HCT116 (cell line): ENCODE results near the gene THSD7B. TPM values are rescaled to one million over a fixed set of nuclear protein-coding genes. Genes with fewer than 3 reads are reported as not detected.

Source experiments
- ATAC-seq: fragments of 200-7000 bp; cut with Tn5 transposase; 2 replicates; pipeline ENCODE4 v1.9.1; 2020; ENCODE audit warnings: mild to moderate bottlenecking, moderate library complexity
- BruUV-seq: library from RNA; stranded (reverse); fragments of 400-500 nt; replicated peaks from 2 replicates; lab custom pipeline; 2021; lab: Mats Ljungman, UMichigan
- CTCF ChIA-PET: fragments of 300-600 bp; sonication (Branson Sonifier 250); formaldehyde crosslinking; loops from one replicate; lab custom pipeline; 2021; ENCODE audit warnings: antibody characterized with exemption; lab: Charles Lee
- POLR2A ChIA-PET: fragments of 300-600, 350-600 bp; sonication (Branson Sonifier 250); formaldehyde crosslinking; loops from one replicate; lab custom pipeline; 2021; ENCODE audit warnings: antibody characterized with exemption; lab: Charles Lee
- RAD21 ChIA-PET, 2 experiments: fragments of 300-600 bp; sonication (Branson Sonifier 250); formaldehyde crosslinking; loops; one replicate each; lab custom pipeline; 2023; ENCODE audit warnings: low total read pairs in 2 of 2; ENCODE audit not compliant: uncharacterized antibody in 2 of 2, unreplicated experiment in 2 of 2, low non-redundant PET in 1 of 2; lab: Charles Lee
- DNase-seq: peaks from one replicate; pipeline ENCODE4 v3.0.0-alpha.2; 2010; ENCODE audit warnings: low read depth, low spot score
- H2AFZ ChIP-seq: fragments of 200-600 bp; shearing (Covaris generic), sonication (generic); 2 replicates; pipeline ENCODE4 v1.6.1; 2017; ENCODE audit warnings: low read depth, mixed run types, mixed read lengths, antibody characterized with exemption, low read length; ENCODE audit not compliant: poor library complexity, severe bottlenecking
- H3K27ac ChIP-seq: 2 replicates; pipeline ENCODE4 v1.5.1; 2012; ENCODE audit warnings: low read depth, low read length
- H3K27me3 ChIP-seq: fragments of 200-600 bp; sonication (generic); 2 replicates; pipeline ENCODE4 v1.6.1; 2016; ENCODE audit warnings: mixed run types, low read length, mixed read lengths; ENCODE audit not compliant: insufficient read depth
- H3K36me3 ChIP-seq, 2 experiments: fragments of 200-500 bp in 1 of 2; fragments of 200-600 bp in 1 of 2; sonication (Bioruptor generic) in 1 of 2; sonication (generic) in 1 of 2; 2 replicates each; pipeline versions ENCODE4 v1.5.1 to v1.6.1; 2014 to 2016; ENCODE audit warnings: low read length in 2 of 2, inconsistent platforms in 1 of 2, mixed read lengths in 1 of 2, mixed run types in 1 of 2; ENCODE audit not compliant: insufficient read depth in 2 of 2, control insufficient read depth in 1 of 2
- H3K4me1 ChIP-seq, 2 experiments: fragments of 200-600 bp in 1 of 2; sonication (generic) in 1 of 2; 2 replicates each; pipeline versions ENCODE4 v1.5.1 to v1.6.1; 2012 to 2017; ENCODE audit warnings: low read length in 2 of 2, inconsistent platforms in 1 of 2, mild to moderate bottlenecking in 1 of 2, mixed read lengths in 1 of 2, mixed run types in 1 of 2, moderate library complexity in 1 of 2; ENCODE audit not compliant: insufficient read depth in 2 of 2, control insufficient read depth in 1 of 2
- H3K4me2 ChIP-seq: fragments of 200-600 bp; sonication (generic); 2 replicates; pipeline ENCODE4 v1.6.1; 2017; ENCODE audit warnings: mixed run types, low read length, mixed read lengths
- H3K4me3 ChIP-seq, 2 experiments: fragments of 200-600 bp in 1 of 2; sonication (generic) in 1 of 2; replicated peaks in 1 of 2; 2 replicates each; pipeline ENCODE4 v1.5.1; 2011 to 2016; ENCODE audit warnings: low read length in 2 of 2, control low read depth in 1 of 2, low read depth in 1 of 2, mild to moderate bottlenecking in 1 of 2, mixed read lengths in 1 of 2, mixed run types in 1 of 2
- H3K79me2 ChIP-seq: fragments of 200-600 bp; sonication (generic); 2 replicates; pipeline ENCODE4 v1.6.1; 2017; ENCODE audit warnings: mild to moderate bottlenecking, mixed run types, low read length, moderate library complexity, mixed read lengths; ENCODE audit not compliant: insufficient read depth
- H3K9ac ChIP-seq: fragments of 200-600 bp; sonication (generic); 2 replicates; pipeline ENCODE4 v1.6.1; 2016; ENCODE audit warnings: low read length, mixed read lengths
- H3K9me2 ChIP-seq: fragments of 200-600 bp; sonication (generic), shearing (Covaris generic); 2 replicates; pipeline ENCODE4 v1.6.1; 2017; ENCODE audit warnings: mixed run types, mild to moderate bottlenecking, moderate library complexity; ENCODE audit not compliant: insufficient read depth
- H3K9me3 ChIP-seq, 2 experiments: fragments of 200-500 bp in 1 of 2; fragments of 200-600 bp in 1 of 2; sonication (Bioruptor generic) in 1 of 2; sonication (generic) in 1 of 2; 2 replicates each; pipeline ENCODE4 v1.6.1; 2014 to 2017; ENCODE audit warnings: low read length in 2 of 2, mixed read lengths in 2 of 2, inconsistent platforms in 1 of 2, low read depth in 1 of 2, mild to moderate bottlenecking in 1 of 2, mixed run types in 1 of 2, moderate library complexity in 1 of 2; ENCODE audit not compliant: control insufficient read depth in 1 of 2, insufficient read depth in 1 of 2
- H4K20me1 ChIP-seq: fragments of 200-600 bp; sonication (generic), shearing (Covaris generic); 2 replicates; pipeline ENCODE4 v1.6.1; 2017; ENCODE audit warnings: mixed run types, mild to moderate bottlenecking, moderate library complexity; ENCODE audit not compliant: insufficient read depth
- CTCF ChIP-seq, 3 experiments: fragments of 200-600 bp in 1 of 3; sonication (generic) in 1 of 3; IDR thresholded peaks in 2 of 3; conservative IDR thresholded peaks in 1 of 3; 2 replicates each; pipeline ENCODE4 v1.5.1; 2012 to 2017; ENCODE audit warnings: low read depth in 2 of 3, low read length in 2 of 3, antibody characterized with exemption in 1 of 3, borderline replicate concordance in 1 of 3, control low read depth in 1 of 3, mild to moderate bottlenecking in 1 of 3, mixed read lengths in 1 of 3, mixed run types in 1 of 3, moderate library complexity in 1 of 3; ENCODE audit not compliant: insufficient read depth in 1 of 3
- EZH2 ChIP-seq: fragments of 200-600 bp; sonication (generic); IDR thresholded peaks from 2 replicates; pipeline ENCODE4 v1.6.1; 2017; ENCODE audit warnings: antibody characterized with exemption, mixed run types
- FOSL1 ChIP-seq: IDR thresholded peaks from 2 replicates; pipeline ENCODE4 v1.6.1; 2012; ENCODE audit warnings: low read depth
- JUND ChIP-seq: IDR thresholded peaks from 2 replicates; pipeline ENCODE4 v1.6.1; 2012
- POLR2A ChIP-seq: IDR thresholded peaks from 2 replicates; pipeline ENCODE4 v1.7.0; 2011; ENCODE audit warnings: borderline replicate concordance; ENCODE audit not compliant: insufficient read depth, insufficient read length; ENCODE audit errors: extremely low read depth
- RAD21 ChIP-seq: IDR thresholded peaks from 2 replicates; pipeline ENCODE4 v1.6.1; 2012; ENCODE audit warnings: low read depth, mild to moderate bottlenecking
- SIN3A ChIP-seq: IDR thresholded peaks from 2 replicates; pipeline ENCODE4 v1.6.1; 2012; ENCODE audit warnings: low read depth
- SRF ChIP-seq: IDR thresholded peaks from 2 replicates; pipeline ENCODE4 v1.6.1; 2012; ENCODE audit warnings: low read depth
- YY1 ChIP-seq: IDR thresholded peaks from 2 replicates; pipeline ENCODE4 v1.6.1; 2011; ENCODE audit warnings: low read length, low read depth, moderate library complexity, mild to moderate bottlenecking; ENCODE audit not compliant: insufficient replicate concordance; ENCODE audit errors: extremely low read depth
- ZNF274 ChIP-seq: fragments of 200-500 bp; sonication (Bioruptor generic); IDR thresholded peaks from 2 replicates; pipeline ENCODE4 v1.6.1; 2014; ENCODE audit warnings: mild to moderate bottlenecking, low read depth, low read length, inconsistent platforms
- intact Hi-C: fragments of 100-400 bp; cut with micrococcal nuclease; formaldehyde crosslinking; loops from 2 replicates; pipeline ENCODE4 v1.10.0; 2022
- total RNA-seq: library from RNA; stranded (reverse); gene quantifications from one replicate; pipeline ENCODE4 v1.2.1, GENCODE V29; 2021; ENCODE audit not compliant: unreplicated experiment

THSD7B gene
- total RNA-seq, 1 experiment from 2014 or later = not detected

- TF ChIP-seq SRF (no peak), ZNF274 (no peak), JUND (no peak)
Observed at GRCh38 chr2:137449454-137449853, 684.1 kb downstream of the THSD7B start (continued).

GRCh38 chr2:137454886-137455285 lies 689.5 kb downstream of the THSD7B start:
- no peak overlapping the region for H3K4me3 ChIP-seq
- no TSS peak for BruUV-seq
- ChIA-PET POLR2A (no interaction called here), CTCF (no interaction called here), RAD21 (no interaction called here)
- intact Hi-C loops = no loop called here
- H3K27ac ChIP-seq = no peak overlapping the region
- H4K20me1 ChIP-seq = no peaks in the 10 kb centered on the region
- TF ChIP-seq YY1 (no peak), EZH2 (no peak), SIN3A (no peak), FOSL1 (no peak), RAD21 (no peak), ZNF274 (no peak)
- no peaks in the 10 kb centered on the region for H3K79me2 ChIP-seq
- no peak overlapping the region for H3K9ac ChIP-seq
- no peaks in the 10 kb centered on the region for H3K4me1 ChIP-seq
- H3K36me3 ChIP-seq = no peaks in the 10 kb centered on the region
- no peak for DNase-seq
- no peaks in the 10 kb centered on the region for H3K9me2 ChIP-seq
- H3K4me2 ChIP-seq = no peak overlapping the region
- no peak for ATAC-seq
- no peak overlapping the region for H2AFZ ChIP-seq
- no peaks in the 10 kb centered on the region for H3K27me3 ChIP-seq
- no peaks in the 10 kb centered on the region for H3K9me3 ChIP-seq

GRCh38 chr2:137467246-137467862 lies 702.0 kb downstream of the THSD7B start:
- no peak for ATAC-seq
- POLR2A ChIA-PET = no interaction called here

More at GRCh38 chr2:137467246-137467862, 702.0 kb downstream of the THSD7B start:
- no peak overlapping the region for H3K27ac ChIP-seq
- no peak overlapping the region for H2AFZ ChIP-seq
- CTCF ChIA-PET = interaction anchor here (0.8 kb wide), 1 partner anchor 371 kb away, joined by 3 read pairs; no protein-coding TSS in a partner anchor
- peak; percentile 6 to 52 (median 47); a peak in 4 of 6 replicates for TF ChIP-seq CTCF (IDR thresholded peaks at IDR 0.05 in 2 of 3, conservative IDR thresholded peaks at IDR 0.05 in 1 of 3; ENCODE audit: borderline replicate concordance in 1 of 3, insufficient read depth in 1 of 3, low read depth in 2 of 3, low read length in 2 of 3)
- TF ChIP-seq RAD21 = 0 out of 2 replicates have a peak, but pooled peaks have one; percentile 12
- no peak for TF ChIP-seq POLR2A
- intact Hi-C loops = no loop called here
- H3K79me2 ChIP-seq = no peaks in the 10 kb centered on the region
- RAD21 ChIA-PET = no interaction called here
- no peaks in the 10 kb centered on the region for H3K27me3 ChIP-seq
- no peaks in the 10 kb centered on the region for H4K20me1 ChIP-seq
- H3K36me3 ChIP-seq = no peaks in the 10 kb centered on the region
- H3K4me1 ChIP-seq = no peaks in the 10 kb centered on the region
- no peaks in the 10 kb centered on the region; a peak in 1 of 4 replicates for H3K9me3 ChIP-seq
- DNase-seq = no peak
- no peak overlapping the region for H3K4me3 ChIP-seq
- no peak overlapping the region for H3K9ac ChIP-seq
- H3K4me2 ChIP-seq = no peak overlapping the region
- BruUV-seq = no TSS peak
- H3K9me2 ChIP-seq = no peaks in the 10 kb centered on the region
